CD8-positive, alpha-beta memory T cell (primary cell): Measurements from ENCODE around the gene GPR153. TPM values are rescaled to one million over a fixed set of nuclear protein-coding genes. Genes with fewer than 3 reads are reported as not detected.

Experiments used
- CTCF ChIA-PET: fragments of 350-600 bp; sonication (Branson Sonifier 250); formaldehyde crosslinking; loops from one replicate; lab custom pipeline; 2021; ENCODE audit warnings: antibody characterized with exemption; lab: Charles Lee
- POLR2A ChIA-PET: fragments of 350-600 bp; sonication (Branson Sonifier 250); formaldehyde crosslinking; loops from one replicate; lab custom pipeline; 2021; ENCODE audit warnings: antibody characterized with exemption; lab: Charles Lee
- DNase-seq, 5 donors: peaks; one replicate each; pipeline versions ENCODE4 v3.0.0 to v3.0.0-alpha.2; 2020 to 2022; ENCODE audit warnings: mixed read lengths in 1 of 5
- H3K27ac ChIP-seq: one replicate; pipeline ENCODE4 v1.7.0; 2013; ENCODE audit warnings: low read depth, mild to moderate bottlenecking, low read length, moderate library complexity
- H3K27me3 ChIP-seq: 2 replicates; pipeline ENCODE4 v1.7.0; 2013; ENCODE audit warnings: low read length, mild to moderate bottlenecking; ENCODE audit not compliant: insufficient read depth, poor library complexity, severe bottlenecking
- H3K36me3 ChIP-seq: 2 replicates; pipeline ENCODE4 v1.7.0; 2013; ENCODE audit warnings: mild to moderate bottlenecking, low read length, moderate library complexity; ENCODE audit not compliant: insufficient read depth
- H3K4me1 ChIP-seq: 2 replicates; pipeline ENCODE4 v1.7.0; 2013; ENCODE audit warnings: mild to moderate bottlenecking, low read length, moderate library complexity; ENCODE audit not compliant: insufficient read depth
- H3K4me3 ChIP-seq: 2 replicates; pipeline ENCODE4 v1.7.0; 2013; ENCODE audit warnings: mild to moderate bottlenecking, low read length
- H3K9me3 ChIP-seq: 2 replicates; pipeline ENCODE4 v1.7.0; 2013; ENCODE audit warnings: mild to moderate bottlenecking, low read length
- H3K27ac Mint-ChIP-seq, 8 donors: one replicate each; pipeline ENCODE4 v1.8.0; 2020 to 2021; ENCODE audit warnings: mixed read lengths in 8 of 8, mild to moderate bottlenecking in 6 of 8, inconsistent platforms in 3 of 8, moderate library complexity in 3 of 8
- H3K27me3 Mint-ChIP-seq, 2 donors: one replicate each; pipeline ENCODE4 v1.8.0; 2020 to 2021; ENCODE audit warnings: mixed read lengths in 2 of 2, mild to moderate bottlenecking in 1 of 2, moderate library complexity in 1 of 2
- H3K36me3 Mint-ChIP-seq, 3 donors: one replicate each; pipeline ENCODE4 v1.8.0; 2020 to 2021; ENCODE audit warnings: mixed read lengths in 3 of 3, inconsistent platforms in 1 of 3, mild to moderate bottlenecking in 1 of 3
- H3K4me1 Mint-ChIP-seq, 3 donors: one replicate each; pipeline ENCODE4 v1.8.0; 2020 to 2021; ENCODE audit warnings: mixed read lengths in 3 of 3, inconsistent platforms in 1 of 3, mild to moderate bottlenecking in 1 of 3
- H3K4me3 Mint-ChIP-seq, 7 donors: one replicate each; pipeline ENCODE4 v1.8.0; 2020 to 2021; ENCODE audit warnings: mixed read lengths in 7 of 7, mild to moderate bottlenecking in 6 of 7, moderate library complexity in 4 of 7, inconsistent platforms in 2 of 7
- H3K9me3 Mint-ChIP-seq, 5 donors: one replicate each; pipeline ENCODE4 v1.8.0; 2020 to 2022; ENCODE audit warnings: mixed read lengths in 5 of 5, mild to moderate bottlenecking in 3 of 5, moderate library complexity in 2 of 5, inconsistent platforms in 1 of 5
- polyA plus RNA-seq: library from polyadenylated mRNA; unstranded; fragments of 300-500 nt; fragmentation: Illumina TruSeq; gene quantifications from one replicate; pipeline ENCODE4 v1.2.3, GENCODE V29; 2021
- total RNA-seq, 2 experiments: library from RNA; stranded (reverse); gene quantifications; one replicate each; pipeline ENCODE4 v1.2.3, GENCODE V29; 2021

Gene GPR153
- total and polyA plus RNA-seq, 3 experiments from 2014 or later, result 0.39 to 0.66 (median 0.50) TPM

DNA sequence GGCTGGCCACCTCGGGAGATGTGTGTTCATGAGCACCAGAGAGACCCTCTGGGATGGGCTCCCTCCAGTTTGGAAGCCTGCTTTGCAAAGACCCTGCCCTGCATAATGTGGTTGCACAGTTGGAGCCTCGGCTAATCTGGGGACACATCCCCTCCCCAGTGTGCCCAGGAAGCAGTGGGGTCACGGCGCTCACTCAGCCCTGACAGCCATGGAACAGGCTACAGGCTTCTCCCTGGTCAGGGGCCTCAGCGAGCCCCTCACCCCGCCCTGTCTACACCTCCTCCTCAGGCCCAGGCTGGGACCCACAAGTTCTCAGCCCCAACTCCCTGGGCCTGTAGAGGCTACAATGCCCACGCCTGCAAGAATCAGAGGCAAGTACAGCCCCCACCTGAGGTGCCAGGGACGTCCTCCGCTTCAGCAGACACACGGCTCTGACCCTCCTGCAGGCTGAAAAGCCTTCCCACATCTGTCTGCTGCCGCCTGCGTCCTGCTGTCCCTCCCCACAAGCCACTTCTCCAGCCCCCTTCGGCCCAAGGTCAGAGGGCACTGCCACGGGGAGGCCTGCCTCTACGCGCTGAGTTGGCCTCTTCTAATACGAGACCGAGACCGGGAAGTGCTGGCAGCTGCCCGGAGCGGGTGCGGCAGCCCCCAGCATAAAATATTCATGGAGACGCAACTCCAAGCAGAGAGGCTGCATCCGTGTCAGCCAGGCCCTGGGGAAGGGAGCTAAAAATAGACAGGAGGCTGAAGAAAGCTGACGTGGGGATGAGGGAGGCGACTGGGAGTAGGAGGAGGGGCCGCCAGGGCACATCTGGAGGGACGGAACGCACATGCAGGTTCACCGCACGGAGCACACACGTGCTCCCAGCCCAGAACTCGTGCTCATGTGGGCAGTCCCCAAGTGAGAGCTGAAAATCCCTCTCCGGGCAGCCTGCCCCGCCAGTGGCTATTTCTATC lies 15.2 kb upstream of the GPR153 start:
- H3K27ac Mint-ChIP-seq, result peak overlapping the region in 1 of 8 donors; percentile 74
- no peaks in the 10 kb centered on the region for H3K9me3 ChIP-seq
- no peaks in the 10 kb centered on the region for H3K27me3 ChIP-seq
- POLR2A ChIA-PET, result no interaction called here
- no peak overlapping the region for H3K27ac ChIP-seq
- CTCF ChIA-PET, result no interaction called here
- no peak overlapping the region for H3K4me3 Mint-ChIP-seq
- H3K36me3 ChIP-seq, result no peaks in the 10 kb centered on the region
- peaks cover 0 to 4% (median 0%) of the 10 kb centered on the region in 3 donors for H3K36me3 Mint-ChIP-seq
- no peaks in the 10 kb centered on the region for H3K4me1 ChIP-seq
- H3K27me3 Mint-ChIP-seq, result no peaks in the 10 kb centered on the region
- H3K4me3 ChIP-seq, result no peak overlapping the region
- H3K4me1 Mint-ChIP-seq, result no peaks in the 10 kb centered on the region
- DNase-seq, result no peak
- H3K9me3 Mint-ChIP-seq, result no peaks in the 10 kb centered on the region

DNA sequence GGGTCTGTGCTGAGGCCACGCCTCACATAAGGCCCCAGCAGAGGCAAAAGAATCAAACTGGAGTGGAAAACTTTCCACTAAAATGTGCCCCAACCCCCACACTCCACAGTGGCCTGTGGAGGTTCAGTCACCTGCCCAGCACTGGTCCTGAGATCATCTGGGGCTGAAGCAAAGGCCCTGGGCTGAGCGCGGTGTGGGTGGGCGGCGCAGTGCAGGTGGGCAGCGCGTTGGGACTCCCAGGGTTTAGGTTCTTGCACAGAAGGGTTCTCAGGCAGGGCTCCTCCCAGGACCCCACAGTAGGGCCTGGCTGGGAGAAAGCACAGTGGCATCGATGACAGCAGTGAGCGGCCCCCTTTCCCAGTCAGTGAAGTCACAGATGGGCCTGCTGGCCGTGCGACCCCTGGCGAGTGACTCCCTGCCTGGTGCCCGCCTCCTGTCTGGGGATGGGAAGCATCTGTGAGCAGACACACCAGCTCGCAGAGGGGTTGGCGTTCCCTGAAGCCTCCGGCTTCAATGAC lies 13.8 kb upstream of the GPR153 start:
- H3K9me3 Mint-ChIP-seq, result no peaks in the 10 kb centered on the region
- ChIA-PET CTCF (no interaction called here), POLR2A (no interaction called here)
- H3K27me3 Mint-ChIP-seq, result no peaks in the 10 kb centered on the region
- H3K27ac Mint-ChIP-seq, result no peak overlapping the region
- peaks cover 0 to 4% (median 0%) of the 10 kb centered on the region in 3 donors for H3K36me3 Mint-ChIP-seq
- H3K4me1 ChIP-seq, result no peaks in the 10 kb centered on the region
- no peaks in the 10 kb centered on the region for H3K4me1 Mint-ChIP-seq
- no peak overlapping the region for H3K27ac ChIP-seq
- no peak overlapping the region for H3K4me3 Mint-ChIP-seq
- no peak for DNase-seq
- no peaks in the 10 kb centered on the region for H3K36me3 ChIP-seq
- H3K4me3 ChIP-seq, result no peak overlapping the region
- H3K9me3 ChIP-seq, result no peaks in the 10 kb centered on the region
- no peaks in the 10 kb centered on the region for H3K27me3 ChIP-seq

DNA sequence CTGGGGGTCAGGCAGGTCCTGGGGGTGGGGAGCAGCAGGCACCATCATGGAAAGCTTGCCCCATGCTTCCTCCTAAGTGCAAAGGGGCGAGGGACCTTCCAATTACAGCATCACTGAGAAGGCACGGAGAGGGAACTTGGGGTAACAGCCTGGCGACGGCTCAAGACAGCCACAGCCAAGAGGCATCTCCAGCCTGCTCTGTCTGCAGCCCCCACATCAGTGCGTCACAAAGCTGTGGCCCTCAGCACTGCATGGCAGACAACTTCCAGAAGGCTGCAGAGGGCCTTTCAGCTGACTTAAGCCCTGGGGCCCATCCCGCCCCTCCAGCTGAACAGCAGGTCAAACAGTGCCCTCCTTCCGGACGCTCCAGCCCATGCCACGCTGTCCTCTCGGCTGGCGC lies 13.2 kb upstream of the GPR153 start:
- H3K9me3 Mint-ChIP-seq, result no peaks in the 10 kb centered on the region
- POLR2A ChIA-PET, result no interaction called here
- Histone ChIP-seq H3K27me3 (no peaks in the 10 kb centered on the region), H3K4me1 (no peaks in the 10 kb centered on the region), H3K27ac (no peak overlapping the region), H3K36me3 (no peaks in the 10 kb centered on the region), H3K4me3 (no peak overlapping the region), H3K9me3 (no peaks in the 10 kb centered on the region)
- no peaks in the 10 kb centered on the region for H3K27me3 Mint-ChIP-seq
- no peak overlapping the region for H3K27ac Mint-ChIP-seq
- no peaks in the 10 kb centered on the region for H3K4me1 Mint-ChIP-seq
- peaks cover 0 to 4% (median 0%) of the 10 kb centered on the region in 3 donors for H3K36me3 Mint-ChIP-seq
- DNase-seq, result no peak
- no peak overlapping the region for H3K4me3 Mint-ChIP-seq
- CTCF ChIA-PET, result no interaction called here

DNA sequence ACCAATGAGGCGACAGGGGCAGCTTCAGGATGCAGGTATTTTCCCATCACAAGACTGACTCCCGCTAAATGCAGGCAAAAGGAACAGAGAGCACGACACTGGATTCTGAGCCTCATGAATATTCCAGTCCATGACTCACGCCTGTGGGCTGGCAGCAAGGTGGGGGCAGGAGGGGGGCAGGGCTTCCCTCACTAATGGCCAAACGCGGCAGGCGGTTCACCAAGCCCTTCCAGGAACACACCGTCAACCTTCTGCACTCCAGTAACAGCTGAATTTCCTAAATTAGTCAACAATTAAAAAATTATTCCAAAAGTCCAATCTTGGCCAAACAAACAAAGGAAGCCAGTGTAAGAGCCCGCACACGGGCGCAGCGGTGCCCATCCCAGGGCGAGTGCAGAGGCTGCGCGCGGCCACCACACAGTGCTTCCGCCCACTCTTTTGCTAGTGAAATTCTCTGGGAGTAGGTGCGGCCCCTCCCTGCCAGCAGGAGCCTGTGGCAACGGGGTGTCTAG lies 12.5 kb upstream of the GPR153 start:
- Histone ChIP-seq H3K4me1 (no peaks in the 10 kb centered on the region), H3K27me3 (no peaks in the 10 kb centered on the region), H3K36me3 (no peaks in the 10 kb centered on the region), H3K9me3 (no peaks in the 10 kb centered on the region), H3K27ac (no peak overlapping the region), H3K4me3 (no peak overlapping the region)
- Mint-ChIP-seq H3K27ac (no peak overlapping the region), H3K27me3 (no peaks in the 10 kb centered on the region), H3K4me3 (no peak overlapping the region), H3K36me3 (no peaks in the 10 kb centered on the region), H3K9me3 (no peaks in the 10 kb centered on the region), H3K4me1 (no peaks in the 10 kb centered on the region)
- ChIA-PET CTCF (no interaction called here), POLR2A (no interaction called here)
- no peak for DNase-seq

DNA sequence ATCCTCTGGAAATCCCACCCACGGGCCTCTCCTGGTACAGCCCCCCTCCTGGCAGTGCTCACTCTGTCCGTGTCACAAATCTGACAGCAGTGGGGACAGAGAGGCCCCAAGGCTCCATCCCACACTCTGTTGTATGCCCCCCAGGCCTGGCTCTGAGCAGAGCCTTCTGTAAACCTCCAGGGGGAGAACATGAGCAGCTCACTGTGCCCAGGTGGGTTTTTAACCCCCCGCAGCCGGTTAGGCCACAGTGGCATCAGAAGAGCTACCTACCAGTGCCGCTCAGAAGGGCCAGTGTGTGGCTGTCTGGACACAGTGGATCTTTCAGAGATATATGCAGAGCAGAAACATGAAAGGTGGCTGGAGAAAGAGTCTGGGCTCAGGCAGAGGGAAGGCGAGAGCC lies 12.0 kb upstream of the GPR153 start:
- POLR2A ChIA-PET, result no interaction called here
- CTCF ChIA-PET, result no interaction called here
- Mint-ChIP-seq H3K4me1 (no peaks in the 10 kb centered on the region), H3K36me3 (no peaks in the 10 kb centered on the region), H3K9me3 (no peaks in the 10 kb centered on the region), H3K27me3 (no peaks in the 10 kb centered on the region), H3K4me3 (no peak overlapping the region), H3K27ac (no peak overlapping the region)
- Histone ChIP-seq H3K36me3 (no peaks in the 10 kb centered on the region), H3K27me3 (no peaks in the 10 kb centered on the region), H3K9me3 (no peaks in the 10 kb centered on the region), H3K4me3 (no peak overlapping the region), H3K27ac (no peak overlapping the region), H3K4me1 (no peaks in the 10 kb centered on the region)
- no peak for DNase-seq

GRCh38 chr1:6272452-6272851 lies 11.6 kb upstream of the GPR153 start:
- Histone ChIP-seq H3K4me3 (no peak overlapping the region), H3K9me3 (no peaks in the 10 kb centered on the region), H3K4me1 (no peaks in the 10 kb centered on the region), H3K27me3 (no peaks in the 10 kb centered on the region), H3K27ac (no peak overlapping the region), H3K36me3 (no peaks in the 10 kb centered on the region)
- no peaks in the 10 kb centered on the region for H3K9me3 Mint-ChIP-seq
- no peaks in the 10 kb centered on the region for H3K36me3 Mint-ChIP-seq
- no peaks in the 10 kb centered on the region for H3K27me3 Mint-ChIP-seq
- DNase-seq, result no peak
- POLR2A ChIA-PET, result no interaction called here
- no peak overlapping the region for H3K4me3 Mint-ChIP-seq
- H3K4me1 Mint-ChIP-seq, result no peaks in the 10 kb centered on the region
- no peak overlapping the region for H3K27ac Mint-ChIP-seq
- CTCF ChIA-PET, result no interaction called here

DNA sequence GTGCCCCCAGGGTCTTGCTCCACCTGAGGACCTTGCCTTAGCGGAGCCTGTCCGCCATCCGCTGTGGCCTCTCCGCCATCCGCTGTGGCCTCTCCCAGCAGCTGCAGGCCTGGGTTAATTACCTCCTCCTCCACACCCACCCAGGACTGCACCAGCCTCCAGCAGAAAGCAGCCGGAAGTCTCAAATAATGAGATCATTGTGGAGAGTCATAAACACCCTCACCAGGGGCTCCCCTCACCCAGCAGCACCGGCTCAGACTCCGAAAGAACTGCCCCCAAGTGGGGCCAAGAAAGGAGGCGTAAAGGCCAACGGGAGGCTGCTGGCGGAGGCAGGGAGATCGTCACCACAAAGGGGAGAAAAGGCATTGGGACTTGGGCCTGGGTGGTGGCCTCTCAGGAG lies 10.7 kb upstream of the GPR153 start:
- no peak for DNase-seq
- H3K27me3 ChIP-seq, result no peaks in the 10 kb centered on the region
- no peaks in the 10 kb centered on the region for H3K36me3 ChIP-seq
- no peak overlapping the region for H3K27ac ChIP-seq
- no peaks in the 10 kb centered on the region for H3K4me1 Mint-ChIP-seq
- no peaks in the 10 kb centered on the region for H3K27me3 Mint-ChIP-seq
- H3K9me3 ChIP-seq, result no peaks in the 10 kb centered on the region
- H3K36me3 Mint-ChIP-seq, result no peaks in the 10 kb centered on the region
- POLR2A ChIA-PET, result no interaction called here
- no peak overlapping the region for H3K4me3 ChIP-seq
- H3K27ac Mint-ChIP-seq, result no peak overlapping the region
- CTCF ChIA-PET, result no interaction called here
- H3K4me1 ChIP-seq, result no peaks in the 10 kb centered on the region
- H3K4me3 Mint-ChIP-seq, result no peak overlapping the region
- H3K9me3 Mint-ChIP-seq, result no peaks in the 10 kb centered on the region

- H3K4me3 ChIP-seq, result no peak overlapping the region
- H3K36me3 Mint-ChIP-seq, result no peaks in the 10 kb centered on the region
- no peaks in the 10 kb centered on the region for H3K36me3 ChIP-seq
- no peak overlapping the region for H3K27ac ChIP-seq
- no peak for DNase-seq
- CTCF ChIA-PET, result no interaction called here
- H3K4me1 ChIP-seq, result no peaks in the 10 kb centered on the region
- H3K4me1 Mint-ChIP-seq, result no peaks in the 10 kb centered on the region
- no peak overlapping the region for H3K4me3 Mint-ChIP-seq
- no peaks in the 10 kb centered on the region for H3K27me3 Mint-ChIP-seq
- H3K9me3 ChIP-seq, result no peaks in the 10 kb centered on the region
- no peak overlapping the region for H3K27ac Mint-ChIP-seq
- no peaks in the 10 kb centered on the region for H3K27me3 ChIP-seq
- POLR2A ChIA-PET, result no interaction called here
- H3K9me3 Mint-ChIP-seq, result no peaks in the 10 kb centered on the region
Observed at GRCh38 chr1:6271006-6271405, 10.1 kb upstream of the GPR153 start.
